Measurements from ENCODE around the gene MRI1.

DNA sequence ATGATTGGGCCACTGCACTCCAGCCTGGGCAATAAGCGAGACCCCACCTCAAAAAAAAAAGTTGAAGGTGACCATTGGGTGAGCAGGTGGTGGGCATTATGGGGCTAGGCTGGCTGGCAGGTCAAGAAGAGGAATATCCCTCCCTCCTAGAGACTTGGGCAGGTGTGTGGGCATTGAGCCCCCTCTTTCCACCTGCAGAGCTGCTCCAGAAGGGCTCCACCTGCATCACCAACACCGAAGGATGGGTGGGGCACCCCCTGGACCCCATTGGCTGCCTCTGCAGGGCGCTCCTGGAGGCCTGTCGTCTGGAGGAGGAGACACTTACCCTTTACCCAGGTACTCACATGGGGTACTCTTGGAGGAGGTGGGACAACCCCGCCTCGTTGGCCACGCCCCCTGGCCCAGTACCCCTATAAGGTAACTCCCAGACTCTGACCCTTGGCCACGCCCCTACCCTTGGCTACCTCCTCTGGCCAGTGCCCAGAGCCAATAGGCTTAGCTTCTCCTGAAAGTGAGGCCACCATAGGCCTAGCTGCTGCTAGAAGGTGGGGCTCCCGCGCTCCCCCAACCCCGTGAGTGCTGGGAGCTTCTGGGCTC lies 52.8 kb downstream of the MRI1 start:
- TF ChIP-seq, protein P1, sequence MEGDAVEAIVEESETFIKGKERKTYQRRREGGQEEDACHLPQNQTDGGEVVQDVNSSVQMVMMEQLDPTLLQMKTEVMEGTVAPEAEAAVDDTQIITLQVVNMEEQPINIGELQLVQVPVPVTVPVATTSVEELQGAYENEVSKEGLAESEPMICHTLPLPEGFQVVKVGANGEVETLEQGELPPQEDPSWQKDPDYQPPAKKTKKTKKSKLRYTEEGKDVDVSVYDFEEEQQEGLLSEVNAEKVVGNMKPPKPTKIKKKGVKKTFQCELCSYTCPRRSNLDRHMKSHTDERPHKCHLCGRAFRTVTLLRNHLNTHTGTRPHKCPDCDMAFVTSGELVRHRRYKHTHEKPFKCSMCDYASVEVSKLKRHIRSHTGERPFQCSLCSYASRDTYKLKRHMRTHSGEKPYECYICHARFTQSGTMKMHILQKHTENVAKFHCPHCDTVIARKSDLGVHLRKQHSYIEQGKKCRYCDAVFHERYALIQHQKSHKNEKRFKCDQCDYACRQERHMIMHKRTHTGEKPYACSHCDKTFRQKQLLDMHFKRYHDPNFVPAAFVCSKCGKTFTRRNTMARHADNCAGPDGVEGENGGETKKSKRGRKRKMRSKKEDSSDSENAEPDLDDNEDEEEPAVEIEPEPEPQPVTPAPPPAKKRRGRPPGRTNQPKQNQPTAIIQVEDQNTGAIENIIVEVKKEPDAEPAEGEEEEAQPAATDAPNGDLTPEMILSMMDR (IDR thresholded peaks at IDR 0.05), result no peak
- no peak for TF ChIP-seq POLR2A (IDR thresholded peaks at IDR 0.05)

Data from thyroid gland (tissue), 4 donors.